SK-N-SH treated with all-trans-retinoic acid at 6 μM for 48 hours (cell line): ENCODE data around the gene NFATC2IP.

Experiments
- ATAC-seq: fragments of 200-7000 bp; cut with Tn5 transposase; 3 replicates; pipeline ENCODE4 v1.9.1; 2020; ENCODE audit warnings: mild to moderate bottlenecking, moderate library complexity
- ARNTL ChIP-seq: fragments of 450-650 bp; formaldehyde crosslinking; IDR thresholded peaks from 2 replicates; pipeline ENCODE4 v1.5.0; 2020; ENCODE audit warnings: low read depth, mild to moderate bottlenecking, moderate library complexity, borderline replicate concordance
- BACH2 ChIP-seq: fragments of 250-450 bp; sonication (Bioruptor Pico); IDR thresholded peaks from 2 replicates; pipeline ENCODE4 v1.9.0; 2021; ENCODE audit warnings: mild to moderate bottlenecking, borderline replicate concordance
- CSDC2 ChIP-seq: fragments of 250-450 bp; sonication (Bioruptor Pico); IDR thresholded peaks from 2 replicates; pipeline ENCODE4 v1.5.0; 2020; ENCODE audit warnings: mild to moderate bottlenecking, moderate library complexity
- CSRNP3 ChIP-seq: fragments of 250-450 bp; sonication (Bioruptor Pico); IDR thresholded peaks from 2 replicates; pipeline ENCODE4 v1.5.1; 2021; ENCODE audit warnings: mild to moderate bottlenecking, moderate library complexity
- ESRRG ChIP-seq: fragments of 250-450 bp; sonication (Bioruptor Pico); IDR thresholded peaks from 2 replicates; pipeline ENCODE4 v1.6.1; 2021; ENCODE audit warnings: mild to moderate bottlenecking
- GLIS3 ChIP-seq: fragments of 250-450 bp; sonication (Bioruptor Pico); IDR thresholded peaks from 2 replicates; pipeline ENCODE4 v1.5.0; 2020; ENCODE audit warnings: mild to moderate bottlenecking, moderate library complexity
- ISL1 ChIP-seq: fragments of 250-450 bp; sonication (Bioruptor Pico); IDR thresholded peaks from 2 replicates; pipeline ENCODE4 v2.1.2; 2022; ENCODE audit warnings: mild to moderate bottlenecking, moderate library complexity
- OSR1 ChIP-seq: fragments of 250-450 bp; sonication (Bioruptor Pico); IDR thresholded peaks from 2 replicates; pipeline ENCODE4 v1.8.0; 2022; ENCODE audit warnings: moderate library complexity, mild to moderate bottlenecking, inconsistent platforms
- PPARA ChIP-seq: fragments of 250-450 bp; sonication (Bioruptor Pico); IDR thresholded peaks from 2 replicates; pipeline ENCODE4 v1.5.0; 2020; ENCODE audit warnings: mild to moderate bottlenecking, borderline replicate concordance
- RARB ChIP-seq: fragments of 250-450 bp; sonication (Bioruptor Pico); IDR thresholded peaks from 2 replicates; pipeline ENCODE4 v1.8.0; 2021; ENCODE audit warnings: mild to moderate bottlenecking, moderate library complexity
- SNAI2 ChIP-seq: fragments of 250-450 bp; sonication (Bioruptor Pico); IDR thresholded peaks from 2 replicates; pipeline ENCODE4 v1.5.0; 2020; ENCODE audit warnings: mild to moderate bottlenecking, moderate library complexity
- TCF4 ChIP-seq: fragments of 250-450 bp; sonication (Bioruptor Pico); IDR thresholded peaks from 2 replicates; pipeline ENCODE4 v1.8.0; 2021; ENCODE audit warnings: mild to moderate bottlenecking, moderate library complexity, borderline replicate concordance
- TOX ChIP-seq: fragments of 250-450 bp; sonication (Bioruptor Pico); IDR thresholded peaks from 2 replicates; pipeline ENCODE4 v1.8.0; 2021; ENCODE audit warnings: mild to moderate bottlenecking, moderate library complexity, borderline replicate concordance
- ZC3H10 ChIP-seq: fragments of 250-450 bp; sonication (Bioruptor Pico); IDR thresholded peaks from 2 replicates; pipeline ENCODE4 v1.5.1; 2021; ENCODE audit warnings: mild to moderate bottlenecking, moderate library complexity
- ZFP3 ChIP-seq: fragments of 250-450 bp; sonication (Bioruptor Pico); IDR thresholded peaks from 2 replicates; pipeline ENCODE4 v1.5.0; 2020; ENCODE audit warnings: mild to moderate bottlenecking, moderate library complexity
- ZFP30 ChIP-seq: fragments of 450-650 bp; formaldehyde crosslinking; IDR thresholded peaks from 2 replicates; pipeline ENCODE4 v1.5.0; 2022; ENCODE audit warnings: mild to moderate bottlenecking, moderate library complexity
- ZNF565 ChIP-seq: fragments of 450-650 bp; formaldehyde crosslinking; conservative IDR thresholded peaks from 2 replicates; pipeline ENCODE4 v1.5.0; 2020; ENCODE audit warnings: low read depth, mild to moderate bottlenecking, moderate library complexity
- ZNF70 ChIP-seq: fragments of 450-650 bp; formaldehyde crosslinking; IDR thresholded peaks from 2 replicates; pipeline ENCODE4 v1.5.0; 2020; ENCODE audit warnings: mild to moderate bottlenecking, moderate library complexity
- ZNF8 ChIP-seq: fragments of 450-650 bp; formaldehyde crosslinking; IDR thresholded peaks from 2 replicates; pipeline ENCODE4 v1.5.0; 2020; ENCODE audit warnings: mild to moderate bottlenecking, moderate library complexity
- TF ChIP-seq, protein P1 (sequence below): fragments of 250-450 bp; sonication (Bioruptor Pico); IDR thresholded peaks from 2 replicates; pipeline ENCODE4 v1.8.0; 2020; ENCODE audit warnings: mild to moderate bottlenecking, moderate library complexity, borderline replicate concordance
- TF ChIP-seq, protein P2 (sequence below): fragments of 250-450 bp; sonication (Bioruptor Pico); IDR thresholded peaks from 2 replicates; pipeline ENCODE4 v1.8.0; 2021; ENCODE audit warnings: low read depth, mild to moderate bottlenecking, moderate library complexity, borderline replicate concordance

NFATC2IP gene

GRCh38 chr16:28986492-28986891 is 35.8 kb downstream of the NFATC2IP start (continued):
- TF ChIP-seq GLIS3 (CRISPR knock-in tag), result no peak

DNA sequence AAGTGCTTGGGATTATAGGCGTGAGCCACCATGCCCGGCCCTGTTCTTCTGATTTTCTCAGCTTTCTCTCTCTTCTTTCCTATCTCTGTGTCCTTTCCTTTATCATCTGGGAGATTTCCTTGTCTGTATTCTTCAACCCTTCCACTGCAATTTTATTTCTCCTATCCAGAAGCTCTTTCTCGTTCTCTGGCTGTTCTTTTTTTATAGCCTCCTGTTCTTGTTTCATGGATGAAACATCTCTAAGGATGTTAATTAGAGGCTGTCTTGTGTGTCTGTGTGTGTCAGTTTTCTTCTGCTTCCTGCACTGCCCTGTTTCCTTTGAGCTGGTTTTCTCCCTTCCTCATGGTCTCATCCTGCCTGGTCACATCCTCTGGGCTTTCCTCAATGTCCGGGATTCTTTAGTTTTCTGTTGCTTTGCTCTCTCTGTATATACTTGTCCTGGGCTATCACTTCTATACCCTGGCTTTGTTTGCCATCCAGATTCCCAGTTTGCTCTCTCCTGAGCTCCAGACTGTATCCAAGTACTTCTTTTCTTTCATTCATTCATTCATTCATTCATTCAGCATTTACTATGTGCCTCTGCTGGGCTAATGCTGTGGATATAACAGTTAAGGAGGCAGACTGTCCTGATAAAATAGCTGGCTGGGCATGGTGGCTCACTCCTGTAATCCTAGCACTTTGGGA is 36.6 kb downstream of the NFATC2IP start:
- no peak for ATAC-seq
- TF ChIP-seq ZNF70 (CRISPR knock-in tag), result no peak
- TF ChIP-seq BACH2 (CRISPR knock-in tag), result no peak
- TF ChIP-seq ARNTL (CRISPR knock-in tag), result no peak
- no peak for TF ChIP-seq TOX (CRISPR knock-in tag)
- no peak for TF ChIP-seq ZFP3
- TF ChIP-seq CSDC2 (CRISPR knock-in tag), result no peak
- no peak for TF ChIP-seq RARB (CRISPR knock-in tag)
- no peak for TF ChIP-seq TCF4 (CRISPR knock-in tag)
- TF ChIP-seq ESRRG, result no peak
- no peak for TF ChIP-seq ZC3H10 (CRISPR knock-in tag)
- TF ChIP-seq ISL1 (CRISPR knock-in tag), result no peak

DNA sequence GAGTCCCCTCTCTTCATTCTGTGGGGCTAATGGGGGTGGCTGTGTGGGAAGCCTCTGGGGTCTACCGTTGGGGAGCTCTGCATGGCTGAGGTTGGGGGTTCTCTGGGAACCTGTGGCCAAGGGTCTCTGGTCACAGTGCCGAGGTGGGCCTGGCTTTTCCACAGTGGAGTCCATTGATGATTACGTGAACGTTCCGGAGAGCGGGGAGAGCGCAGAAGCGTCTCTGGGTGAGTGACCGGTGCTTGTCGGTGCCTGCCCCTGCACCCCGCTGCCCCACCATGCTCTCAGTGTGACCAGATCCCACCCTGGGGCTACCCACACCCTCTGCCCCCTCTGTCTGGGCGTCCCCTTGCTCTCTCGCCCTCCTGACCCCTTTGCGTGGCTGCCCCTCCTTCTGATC is 38.6 kb downstream of the NFATC2IP start:
- TF ChIP-seq GLIS3 (CRISPR knock-in tag) (no peak), RARB (CRISPR knock-in tag) (no peak), TOX (CRISPR knock-in tag) (no peak), ISL1 (CRISPR knock-in tag) (no peak)
- TF ChIP-seq, all 23 proteins: peak for 0
- ATAC-seq, result no peak

DNA sequence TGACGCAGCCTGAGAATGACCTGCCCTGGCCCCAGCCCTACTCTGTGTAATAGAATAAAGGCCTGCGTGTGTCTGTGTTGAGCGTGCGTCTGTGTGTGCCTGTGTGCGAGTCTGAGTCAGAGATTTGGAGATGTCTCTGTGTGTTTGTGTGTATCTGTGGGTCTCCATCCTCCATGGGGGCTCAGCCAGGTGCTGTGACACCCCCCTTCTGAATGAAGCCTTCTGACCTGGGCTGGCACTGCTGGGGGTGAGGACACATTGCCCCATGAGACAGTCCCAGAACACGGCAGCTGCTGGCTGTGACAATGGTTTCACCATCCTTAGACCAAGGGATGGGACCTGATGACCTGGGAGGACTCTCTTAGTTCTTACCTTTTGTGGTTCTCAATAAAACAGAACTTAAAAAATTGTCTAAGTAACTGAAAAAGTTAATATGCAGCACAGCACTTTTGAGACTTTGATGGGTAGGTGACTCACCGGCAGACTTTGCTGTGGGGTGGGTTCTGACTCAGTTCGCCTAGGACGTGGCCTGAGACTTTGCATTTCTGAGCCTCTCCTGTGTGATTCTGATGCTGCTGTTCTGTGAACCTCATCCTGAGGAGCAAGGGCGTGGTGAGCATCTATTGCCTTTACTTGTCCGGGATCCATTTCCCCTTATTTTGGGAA is 39.8 kb downstream of the NFATC2IP start:
- no peak for TF ChIP-seq ZNF565 (CRISPR knock-in tag)
- TF ChIP-seq, protein P1, sequence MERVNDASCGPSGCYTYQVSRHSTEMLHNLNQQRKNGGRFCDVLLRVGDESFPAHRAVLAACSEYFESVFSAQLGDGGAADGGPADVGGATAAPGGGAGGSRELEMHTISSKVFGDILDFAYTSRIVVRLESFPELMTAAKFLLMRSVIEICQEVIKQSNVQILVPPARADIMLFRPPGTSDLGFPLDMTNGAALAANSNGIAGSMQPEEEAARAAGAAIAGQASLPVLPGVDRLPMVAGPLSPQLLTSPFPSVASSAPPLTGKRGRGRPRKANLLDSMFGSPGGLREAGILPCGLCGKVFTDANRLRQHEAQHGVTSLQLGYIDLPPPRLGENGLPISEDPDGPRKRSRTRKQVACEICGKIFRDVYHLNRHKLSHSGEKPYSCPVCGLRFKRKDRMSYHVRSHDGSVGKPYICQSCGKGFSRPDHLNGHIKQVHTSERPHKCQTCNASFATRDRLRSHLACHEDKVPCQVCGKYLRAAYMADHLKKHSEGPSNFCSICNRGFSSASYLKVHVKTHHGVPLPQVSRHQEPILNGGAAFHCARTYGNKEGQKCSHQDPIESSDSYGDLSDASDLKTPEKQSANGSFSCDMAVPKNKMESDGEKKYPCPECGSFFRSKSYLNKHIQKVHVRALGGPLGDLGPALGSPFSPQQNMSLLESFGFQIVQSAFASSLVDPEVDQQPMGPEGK (CRISPR knock-in tag), result no peak
- no peak for TF ChIP-seq ISL1 (CRISPR knock-in tag)
- TF ChIP-seq OSR1 (CRISPR knock-in tag), result no peak
- no peak for TF ChIP-seq ZNF8 (CRISPR knock-in tag)
- TF ChIP-seq, all 23 proteins: peak for 0
- no peak for ATAC-seq

- TF ChIP-seq ZFP30 (CRISPR knock-in tag) (no peak), ARNTL (CRISPR knock-in tag) (no peak), ZNF8 (CRISPR knock-in tag) (no peak), PPARA (CRISPR knock-in tag) (no peak), OSR1 (CRISPR knock-in tag) (no peak), ZNF70 (CRISPR knock-in tag) (no peak)
- ATAC-seq, result no peak
These were observed 41.0 kb downstream of the NFATC2IP start for GRCh38 chr16:28991687-28992086.

GRCh38 chr16:28992496-28992895 is 41.8 kb downstream of the NFATC2IP start:
- ATAC-seq, result no peak
- no peak for TF ChIP-seq ZC3H10 (CRISPR knock-in tag)
- TF ChIP-seq ISL1 (CRISPR knock-in tag), result no peak
- TF ChIP-seq GLIS3 (CRISPR knock-in tag), result no peak
- no peak for TF ChIP-seq ZNF8 (CRISPR knock-in tag)
- no peak for TF ChIP-seq OSR1 (CRISPR knock-in tag)
- TF ChIP-seq BACH2 (CRISPR knock-in tag), result no peak
- no peak for TF ChIP-seq ARNTL (CRISPR knock-in tag)
- TF ChIP-seq ZNF70 (CRISPR knock-in tag), result no peak
- no peak for TF ChIP-seq TCF4 (CRISPR knock-in tag)
- no peak for TF ChIP-seq SNAI2 (CRISPR knock-in tag)
- no peak for TF ChIP-seq TOX (CRISPR knock-in tag)
- TF ChIP-seq CSRNP3 (CRISPR knock-in tag), result no peak
- no peak for TF ChIP-seq RARB (CRISPR knock-in tag)
- TF ChIP-seq, protein P2, sequence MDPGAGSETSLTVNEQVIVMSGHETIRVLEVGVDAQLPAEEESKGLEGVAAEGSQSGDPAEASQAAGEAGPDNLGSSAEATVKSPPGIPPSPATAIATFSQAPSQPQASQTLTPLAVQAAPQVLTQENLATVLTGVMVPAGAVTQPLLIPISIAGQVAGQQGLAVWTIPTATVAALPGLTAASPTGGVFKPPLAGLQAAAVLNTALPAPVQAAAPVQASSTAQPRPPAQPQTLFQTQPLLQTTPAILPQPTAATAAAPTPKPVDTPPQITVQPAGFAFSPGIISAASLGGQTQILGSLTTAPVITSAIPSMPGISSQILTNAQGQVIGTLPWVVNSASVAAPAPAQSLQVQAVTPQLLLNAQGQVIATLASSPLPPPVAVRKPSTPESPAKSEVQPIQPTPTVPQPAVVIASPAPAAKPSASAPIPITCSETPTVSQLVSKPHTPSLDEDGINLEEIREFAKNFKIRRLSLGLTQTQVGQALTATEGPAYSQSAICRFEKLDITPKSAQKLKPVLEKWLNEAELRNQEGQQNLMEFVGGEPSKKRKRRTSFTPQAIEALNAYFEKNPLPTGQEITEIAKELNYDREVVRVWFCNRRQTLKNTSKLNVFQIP (CRISPR knock-in tag), result no peak
